ENCODE measurements around the gene C1orf159. TPM values are rescaled to one million over a fixed set of nuclear protein-coding genes. Genes with fewer than 3 reads are reported as not detected.

The C1orf159 gene
- total and polyA plus RNA-seq, 9 of the 15 experiments (the other 6 are each of a cell fraction or from before 2014, with no cell fraction given) = 0.28 to 54.9 (median 10.6) TPM

DNA sequence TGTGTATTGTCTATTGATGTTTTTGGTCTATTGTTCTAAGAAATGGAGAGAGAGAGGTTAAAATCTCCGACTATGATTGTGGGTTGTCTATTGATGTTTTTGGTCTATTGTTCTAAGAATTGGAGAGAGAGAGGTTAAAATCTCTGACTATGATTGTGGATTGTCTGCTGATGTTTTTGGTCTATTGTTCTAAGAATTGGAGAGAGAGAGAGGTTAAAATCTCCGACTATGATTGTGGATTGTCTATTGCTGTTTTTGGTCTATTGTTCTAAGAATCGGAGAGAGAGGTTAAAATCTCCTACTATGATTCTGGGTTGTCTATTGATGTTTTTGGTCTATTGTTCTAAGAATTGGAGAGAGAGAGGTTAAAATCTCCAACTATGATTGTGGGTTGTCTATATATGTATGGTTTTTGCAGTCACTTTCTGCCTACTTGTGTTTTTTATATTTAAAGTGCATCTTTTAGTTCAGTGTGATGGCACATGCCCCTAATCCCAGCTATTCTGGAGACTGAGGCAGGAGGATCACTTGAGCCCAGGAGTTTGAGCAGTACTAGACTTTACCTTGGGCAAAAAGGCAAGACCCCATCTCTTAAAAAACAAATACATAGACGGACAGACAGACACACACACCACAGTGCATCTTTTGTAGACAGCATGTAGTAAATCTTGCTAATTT, 16.2 kb downstream of the C1orf159 start:
- no TSS peak for BruUV-seq (replicated peaks)
- H2AFZ ChIP-seq (ENCODE audit: low read depth, low read length) = no peak overlapping the region
- no peaks in the 10 kb centered on the region; a peak in 1 of 5 replicates for H3K4me1 ChIP-seq (replicated peaks in 1 of 2; ENCODE audit: control insufficient read depth in 2 of 2, insufficient read depth in 2 of 2, low read length in 2 of 2)
- no peaks in the 10 kb centered on the region for H4K20me1 ChIP-seq (replicated peaks; ENCODE audit: control insufficient read depth, insufficient read depth, low read length)
- no peak overlapping the region for H3K4me3 ChIP-seq
- 70% methylated on average over 4 of the region's 4 CpGs for WGBS (ENCODE audit: insufficient coverage, low coverage, missing lambda C conversion rate)
- in situ Hi-C loops (cut with MboI) = no loop called here
- no peak overlapping the region for H3K9ac ChIP-seq (ENCODE audit: insufficient read depth in 1 of 2, low read depth in 2 of 2, low read length in 2 of 2)
- peaks cover 10% of the 10 kb centered on the region for H3K79me2 ChIP-seq (ENCODE audit: control insufficient read depth, insufficient read depth, low read length)
- H3K9me1 ChIP-seq (ENCODE audit: control insufficient read depth, insufficient read depth, low read length) = no peaks in the 10 kb centered on the region
- H3K36me3 ChIP-seq (ENCODE audit: control insufficient read depth, insufficient read depth, low read length) = no peaks in the 10 kb centered on the region; the same call in 2 of the 3 replicates
- H3K27ac ChIP-seq (ENCODE audit: extremely low read depth, low read depth, low read length) = no peak overlapping the region
- peaks cover 2% of the 10 kb centered on the region; the same call in 1 of the 2 replicates for H3K9me3 ChIP-seq (replicated peaks; ENCODE audit: control insufficient read depth, insufficient read depth, low read depth, low read length)
- ATAC-seq = no peak
- DNase-seq (ENCODE audit: extremely low read depth in 1 of 4, low spot score in 3 of 4) = no peak
- no peaks in the 10 kb centered on the region for H3K27me3 ChIP-seq (ENCODE audit: control insufficient read depth in 2 of 2, insufficient read depth in 2 of 2, low read length in 2 of 2)
- ChIA-PET POLR2A (no interaction called here), CTCF (ENCODE audit: low intra/inter-chr PET ratio) (no interaction called here)
- intact Hi-C loops (cut with micrococcal nuclease) = no loop called here
- no peak overlapping the region for H3K4me2 ChIP-seq (ENCODE audit: insufficient read depth, low read length)
- no peak for FAIRE-seq
- TF ChIP-seq ZNF212 (CRISPR knock-in tag; IDR thresholded peaks at IDR 0.05) = no peak
- TF ChIP-seq, protein P1, sequence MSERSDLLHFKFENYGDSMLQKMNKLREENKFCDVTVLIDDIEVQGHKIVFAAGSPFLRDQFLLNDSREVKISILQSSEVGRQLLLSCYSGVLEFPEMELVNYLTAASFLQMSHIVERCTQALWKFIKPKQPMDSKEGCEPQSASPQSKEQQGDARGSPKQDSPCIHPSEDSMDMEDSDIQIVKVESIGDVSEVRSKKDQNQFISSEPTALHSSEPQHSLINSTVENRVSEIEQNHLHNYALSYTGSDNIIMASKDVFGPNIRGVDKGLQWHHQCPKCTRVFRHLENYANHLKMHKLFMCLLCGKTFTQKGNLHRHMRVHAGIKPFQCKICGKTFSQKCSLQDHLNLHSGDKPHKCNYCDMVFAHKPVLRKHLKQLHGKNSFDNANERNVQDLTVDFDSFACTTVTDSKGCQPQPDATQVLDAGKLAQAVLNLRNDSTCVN (CRISPR knock-in tag; IDR thresholded peaks at IDR 0.05) = no peak
- no peak for TF ChIP-seq MECOM (CRISPR knock-in tag; IDR thresholded peaks at IDR 0.05)
- TF ChIP-seq ZNF282 (CRISPR knock-in tag; IDR thresholded peaks at IDR 0.05) = no peak
- no peak for TF ChIP-seq KLF6 (CRISPR knock-in tag; IDR thresholded peaks at IDR 0.05; ENCODE audit: borderline replicate concordance)
- no peak for TF ChIP-seq ZNF830 (CRISPR knock-in tag; IDR thresholded peaks at IDR 0.05)
- TF ChIP-seq FOXJ3 (CRISPR knock-in tag; IDR thresholded peaks at IDR 0.05) = no peak
- no peak for TF ChIP-seq KLF10 (CRISPR knock-in tag; IDR thresholded peaks at IDR 0.05)
- TF ChIP-seq ZNF324 (CRISPR knock-in tag; IDR thresholded peaks at IDR 0.05) = no peak
- TF ChIP-seq, protein P2, sequence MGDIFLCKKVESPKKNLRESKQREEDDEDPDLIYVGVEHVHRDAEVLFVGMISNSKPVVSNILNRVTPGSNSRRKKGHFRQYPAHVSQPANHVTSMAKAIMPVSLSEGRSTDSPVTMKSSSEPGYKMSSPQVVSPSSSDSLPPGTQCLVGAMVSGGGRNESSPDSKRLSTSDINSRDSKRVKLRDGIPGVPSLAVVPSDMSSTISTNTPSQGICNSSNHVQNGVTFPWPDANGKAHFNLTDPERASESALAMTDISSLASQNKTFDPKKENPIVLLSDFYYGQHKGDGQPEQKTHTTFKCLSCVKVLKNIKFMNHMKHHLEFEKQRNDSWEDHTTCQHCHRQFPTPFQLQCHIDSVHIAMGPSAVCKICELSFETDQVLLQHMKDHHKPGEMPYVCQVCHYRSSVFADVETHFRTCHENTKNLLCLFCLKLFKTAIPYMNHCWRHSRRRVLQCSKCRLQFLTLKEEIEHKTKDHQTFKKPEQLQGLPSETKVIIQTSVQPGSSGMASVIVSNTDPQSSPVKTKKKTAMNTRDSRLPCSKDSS (IDR thresholded peaks at IDR 0.05; ENCODE audit: low read depth, partially characterized antibody) = no peak
- no peak for TF ChIP-seq CREM (IDR thresholded peaks at IDR 0.05; ENCODE audit: low read depth)
- no peak for TF ChIP-seq ZNF785 (CRISPR knock-in tag; IDR thresholded peaks at IDR 0.05)
- TF ChIP-seq LARP7 (IDR thresholded peaks at IDR 0.05) = no peak
- no peak for TF ChIP-seq FOXM1 (IDR thresholded peaks at IDR 0.05; ENCODE audit: low read depth)
- TF ChIP-seq FOXM1 (CRISPR knock-in tag; IDR thresholded peaks at IDR 0.05; ENCODE audit: low read depth) = no peak
